SU-DHL-6 (cell line): ENCODE results near the gene ACVR1.

Source experiments
- H2AFZ ChIP-seq: fragments of 200-600 bp; sonication (generic); 2 replicates; pipeline ENCODE4 v1.6.1; 2014; ENCODE audit warnings: low read depth, mild to moderate bottlenecking, moderate library complexity, mixed read lengths, antibody characterized with exemption, low read length; ENCODE audit not compliant: severe bottlenecking
- H3F3A ChIP-seq: fragments of 200-600 bp; shearing (Covaris generic); 2 replicates; pipeline ENCODE4 v1.6.0; 2016; ENCODE audit warnings: antibody characterized with exemption, mild to moderate bottlenecking; ENCODE audit not compliant: insufficient read depth
- H3K27ac ChIP-seq: fragments of 200-600 bp; sonication (generic); 2 replicates; pipeline ENCODE4 v1.5.1; 2016; ENCODE audit warnings: low read depth, mild to moderate bottlenecking, low read length, moderate library complexity, mixed read lengths
- H3K27me3 ChIP-seq: fragments of 200-600 bp; sonication (generic), shearing (Covaris generic); 2 replicates; pipeline ENCODE4 v1.6.0; 2014; ENCODE audit warnings: mild to moderate bottlenecking, low read length
- H3K36me3 ChIP-seq: fragments of 200-600 bp; sonication (generic); 2 replicates; pipeline ENCODE4 v1.6.1; 2014; ENCODE audit warnings: mild to moderate bottlenecking, low read length, mixed read lengths
- H3K4me2 ChIP-seq: fragments of 300-600, 200-600 bp; shearing (Covaris generic), sonication (generic); 2 replicates; pipeline ENCODE4 v1.6.0; 2014; ENCODE audit warnings: low read length, low read depth, mild to moderate bottlenecking; ENCODE audit not compliant: poor library complexity, severe bottlenecking
- H3K4me3 ChIP-seq: fragments of 200-600 bp; sonication (generic); 2 replicates; pipeline ENCODE4 v1.5.1; 2014; ENCODE audit warnings: antibody characterized with exemption, low read length, mild to moderate bottlenecking, mixed read lengths; ENCODE audit not compliant: insufficient read depth, poor library complexity, severe bottlenecking
- H3K79me2 ChIP-seq: fragments of 200-600 bp; sonication (generic); 2 replicates; pipeline ENCODE4 v1.6.1; 2014; ENCODE audit warnings: mild to moderate bottlenecking, low read length, moderate library complexity; ENCODE audit not compliant: insufficient read depth
- H3K9ac ChIP-seq: fragments of 200-600 bp; sonication (generic); 2 replicates; pipeline ENCODE4 v1.7.0; 2014; ENCODE audit warnings: mild to moderate bottlenecking, low read length
- H3K9me2 ChIP-seq: fragments of 200-600 bp; sonication (generic); replicated peaks from 2 replicates; pipeline ENCODE4 v1.6.1; 2014; ENCODE audit warnings: low read length; ENCODE audit not compliant: insufficient read depth
- H3K9me3 ChIP-seq: fragments of 200-600 bp; sonication (generic); 2 replicates; pipeline ENCODE4 v1.6.1; 2014; ENCODE audit warnings: low read length, mixed read lengths; ENCODE audit not compliant: insufficient read depth
- H4K20me1 ChIP-seq: fragments of 200-600 bp; sonication (generic); 2 replicates; pipeline ENCODE4 v1.6.1; 2014; ENCODE audit warnings: low read depth, mild to moderate bottlenecking, antibody characterized with exemption, low read length, moderate library complexity, mixed read lengths
- CTCF ChIP-seq: fragments of 200-600 bp; sonication (generic); IDR thresholded peaks from one replicate; pipeline ENCODE4 v1.5.1; 2017; ENCODE audit warnings: antibody characterized with exemption, mild to moderate bottlenecking, low read length, moderate library complexity; ENCODE audit not compliant: insufficient read depth, poor library complexity, severe bottlenecking
- EZH2phosphoT487 ChIP-seq: fragments of 200-600 bp; sonication (generic), shearing (Covaris generic); conservative IDR thresholded peaks from 2 replicates; pipeline ENCODE4 v1.6.1; 2018; ENCODE audit warnings: mild to moderate bottlenecking, antibody characterized with exemption, low read length, moderate library complexity, mixed read lengths

ACVR1 gene

DNA sequence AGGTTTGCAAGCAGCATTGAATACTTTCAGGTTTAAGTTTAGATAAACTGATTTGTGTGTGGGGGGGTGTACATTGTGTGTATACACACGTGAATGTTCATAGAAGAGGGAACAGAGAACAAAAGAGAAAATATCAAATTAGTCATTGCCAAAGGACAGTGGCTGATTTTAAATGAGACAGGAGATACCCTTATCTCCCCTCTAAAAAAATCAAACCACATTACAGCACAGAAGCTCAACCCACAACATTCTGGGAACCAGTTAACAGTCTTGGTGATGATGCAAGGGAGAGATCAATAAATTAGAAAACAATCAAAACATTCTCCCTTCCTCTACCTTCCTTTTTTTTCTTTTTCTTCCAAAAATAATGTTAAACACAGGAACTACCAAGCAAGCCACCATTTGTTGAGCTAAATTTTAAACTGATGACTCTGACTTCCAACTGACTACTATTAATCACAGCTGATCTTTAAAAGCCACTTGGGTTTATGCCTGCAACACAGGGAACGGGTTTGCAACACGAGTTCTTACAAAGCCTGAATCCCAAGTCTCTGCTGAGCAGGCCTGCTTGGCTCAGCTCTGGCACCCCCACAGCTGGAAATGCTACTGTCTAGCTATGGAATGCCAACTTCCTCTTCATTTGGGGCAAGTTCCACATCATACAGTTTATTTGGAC, 128.3 kb downstream of the ACVR1 start:
- no peak overlapping the region for H3K9ac ChIP-seq
- no peak for TF ChIP-seq EZH2phosphoT487
- H3K36me3 ChIP-seq, result no peaks in the 10 kb centered on the region
- no peaks in the 10 kb centered on the region for H4K20me1 ChIP-seq
- no peak overlapping the region for H3K27ac ChIP-seq
- no peaks in the 10 kb centered on the region for H3K79me2 ChIP-seq
- no peak overlapping the region for H2AFZ ChIP-seq
- H3K27me3 ChIP-seq, result no peaks in the 10 kb centered on the region
- no peak overlapping the region for H3K4me3 ChIP-seq
- H3K9me2 ChIP-seq, result no peaks in the 10 kb centered on the region
- no peaks in the 10 kb centered on the region for H3K9me3 ChIP-seq
- H3K4me2 ChIP-seq, result no peak overlapping the region
- H3F3A ChIP-seq, result no peaks in the 10 kb centered on the region

DNA sequence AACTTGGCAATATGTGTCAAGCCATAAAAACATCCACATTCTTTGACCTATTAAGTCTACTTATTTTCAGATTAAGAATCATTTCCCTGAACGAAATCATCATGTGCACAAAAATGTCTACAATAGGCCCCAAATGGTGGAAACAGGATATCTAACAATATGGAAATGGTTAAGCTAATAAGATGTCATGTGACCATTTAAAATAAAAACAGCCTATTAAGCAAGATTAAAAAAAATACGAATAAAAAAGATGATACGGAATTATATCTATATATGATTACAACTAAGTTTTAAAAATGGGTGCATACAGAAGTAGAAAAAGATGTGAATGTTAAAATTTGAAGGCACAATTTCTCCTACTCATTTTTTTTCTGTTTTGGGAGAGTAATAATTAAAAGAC, 128.8 kb downstream of the ACVR1 start:
- Histone ChIP-seq H3K27me3 (no peaks in the 10 kb centered on the region), H3K9ac (no peak overlapping the region), H2AFZ (no peak overlapping the region), H3K4me3 (no peak overlapping the region), H3F3A (no peaks in the 10 kb centered on the region), H3K9me3 (no peaks in the 10 kb centered on the region), H4K20me1 (no peaks in the 10 kb centered on the region), H3K4me2 (no peak overlapping the region), H3K36me3 (no peaks in the 10 kb centered on the region), H3K79me2 (no peaks in the 10 kb centered on the region), H3K27ac (no peak overlapping the region), H3K9me2 (no peaks in the 10 kb centered on the region)
- TF ChIP-seq CTCF (no peak), EZH2phosphoT487 (no peak)

- no peak overlapping the region for H3K27ac ChIP-seq
Measured at GRCh38 chr2:157746234-157746950, 129.7 kb downstream of the ACVR1 start.

More at GRCh38 chr2:157746234-157746950, 129.7 kb downstream of the ACVR1 start:
- no peaks in the 10 kb centered on the region for H4K20me1 ChIP-seq
- H3K9me3 ChIP-seq, result no peaks in the 10 kb centered on the region
- H3K79me2 ChIP-seq, result no peaks in the 10 kb centered on the region
- no peaks in the 10 kb centered on the region for H3F3A ChIP-seq
- H3K9ac ChIP-seq, result no peak overlapping the region
- TF ChIP-seq CTCF (no peak), EZH2phosphoT487 (no peak)
- no peaks in the 10 kb centered on the region for H3K27me3 ChIP-seq
- H3K4me2 ChIP-seq, result no peak overlapping the region
- H2AFZ ChIP-seq, result no peak overlapping the region
- no peaks in the 10 kb centered on the region for H3K9me2 ChIP-seq
- H3K4me3 ChIP-seq, result no peak overlapping the region
- H3K36me3 ChIP-seq, result no peaks in the 10 kb centered on the region
